DLD1 (cell line): ENCODE data around the gene SERP2.
"Not testable (repeated sequence)": the region's sequence is repeated elsewhere in the genome, so short reads cannot be mapped to it uniquely, and the experiment has no call there.

Experiments used
- in situ Hi-C: cut with HindIII; loops from 2 replicates; pipeline ENCODE4 v1.10.0; 2017; ENCODE audit warnings: low sequenced_read_pairs

The SERP2 gene

DNA sequence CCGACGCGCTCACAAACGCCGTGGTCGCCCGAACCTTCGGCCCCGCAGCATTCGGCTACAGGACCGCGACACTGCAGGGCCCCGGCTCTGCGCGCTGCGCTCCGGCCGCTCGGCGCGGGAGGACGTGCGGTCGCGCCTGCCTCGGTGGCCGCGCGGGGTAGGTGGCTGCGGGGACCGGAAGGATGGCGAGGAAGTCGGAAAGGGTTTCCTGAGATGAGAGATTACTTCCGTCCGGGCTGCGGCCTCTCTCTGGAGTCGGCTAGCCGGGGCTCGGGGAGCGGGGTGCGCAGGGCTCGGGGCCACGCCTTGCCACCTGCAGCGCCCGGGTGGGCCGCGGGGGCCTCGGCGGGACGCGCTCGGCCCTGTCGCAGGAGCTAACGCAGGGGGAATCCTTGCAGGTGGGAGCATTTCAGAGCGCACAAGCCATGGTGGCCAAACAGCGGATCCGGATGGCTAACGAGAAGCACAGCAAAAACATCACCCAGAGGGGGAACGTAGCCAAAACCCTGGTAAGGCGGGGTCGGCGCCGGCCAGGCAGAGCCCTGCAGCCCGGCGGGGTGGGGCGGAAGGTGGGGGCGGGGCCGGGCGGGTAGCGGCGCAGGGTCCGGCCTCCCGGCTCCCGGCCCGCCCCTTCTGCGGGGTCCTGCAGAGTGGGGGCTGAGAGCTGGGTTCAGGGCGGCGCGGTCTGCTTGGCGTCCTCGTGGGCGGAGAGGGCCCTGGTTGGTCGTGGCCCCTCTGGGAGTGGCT, at the start of gene SERP2:
TSS of gene SERP2 (plus strand) at position 224 of the 747 bp plus-strand sequence. CDS start at position 426, 202 bp downstream.
- in situ Hi-C loops = loop anchor here (25.0 kb wide), 1 partner anchor 111 kb away; no protein-coding TSS in a partner anchor

DNA sequence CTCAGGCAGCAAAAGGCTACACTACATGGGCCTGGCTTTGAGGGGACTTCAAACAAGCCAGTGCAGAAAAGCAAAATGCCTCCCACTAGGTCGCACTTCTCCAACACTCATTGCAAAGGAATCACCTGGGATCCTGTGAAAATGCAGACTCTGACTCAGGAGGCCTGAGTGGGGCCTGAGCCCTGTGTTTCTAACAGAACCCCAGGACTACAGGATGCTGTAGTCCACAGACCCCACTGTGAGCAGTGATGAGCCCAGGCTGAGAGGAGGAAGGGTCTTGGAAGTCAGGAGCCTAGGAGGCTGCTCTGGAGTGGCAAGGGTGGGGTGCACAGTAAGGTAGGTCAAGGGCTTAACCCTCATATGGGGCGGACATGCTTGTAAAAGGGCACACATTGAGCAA, 46.7 kb upstream of the SERP2 start:
- in situ Hi-C loops = no loop called here

GRCh38 chr13:44329041-44329440, 44.6 kb upstream of the SERP2 start:
- in situ Hi-C loops = not testable (repeated sequence)

- in situ Hi-C loops = no loop called here
Observed at GRCh38 chr13:44329909-44330545, 43.6 kb upstream of the SERP2 start.

- in situ Hi-C loops = no loop called here
Observed at GRCh38 chr13:44331446-44331845, 42.2 kb upstream of the SERP2 start.

DNA sequence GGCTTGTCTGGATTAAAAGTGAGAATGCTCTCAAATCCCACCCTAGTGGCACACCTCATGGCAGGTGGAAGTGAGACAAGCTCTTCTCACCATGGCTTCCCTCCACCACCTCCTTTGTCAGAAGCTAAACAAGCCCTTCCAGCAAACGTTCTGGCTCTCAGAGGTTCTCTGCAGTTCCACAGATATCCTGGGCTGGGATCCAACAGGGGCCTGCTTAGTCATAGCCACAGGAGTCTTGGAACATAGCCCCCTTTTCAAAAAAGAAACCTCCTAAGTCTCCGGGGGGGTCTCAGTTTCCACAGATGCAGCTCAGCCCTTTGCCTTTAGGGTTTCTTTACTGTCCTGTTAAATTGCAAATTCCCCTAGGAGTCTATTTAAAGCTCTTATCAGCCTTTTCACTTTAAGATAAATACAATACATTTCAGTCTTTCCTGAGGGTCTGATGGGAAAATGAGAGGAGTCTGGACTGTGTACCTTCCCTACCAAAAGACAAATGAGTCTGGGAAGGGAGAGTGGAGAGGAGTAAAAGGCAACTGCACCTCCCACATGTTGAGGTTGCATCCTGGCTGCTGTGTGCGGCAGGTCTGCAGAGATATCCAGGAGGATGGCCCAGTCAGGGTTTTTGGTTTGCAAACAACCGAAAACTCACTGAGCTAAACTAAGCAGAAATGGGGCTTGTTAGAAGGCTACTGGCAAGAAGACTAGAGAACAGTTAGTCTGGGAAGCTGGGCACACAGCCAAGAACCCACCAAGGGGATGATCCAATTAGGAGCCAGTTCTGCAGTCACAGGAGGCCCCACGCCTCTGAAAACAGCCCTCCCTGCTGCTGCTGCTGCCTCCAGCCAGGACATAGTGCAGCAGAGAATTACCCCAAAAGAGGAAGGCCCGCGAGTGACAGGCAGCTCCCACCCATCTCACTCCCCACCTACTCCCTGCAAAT, 41.4 kb upstream of the SERP2 start:
- in situ Hi-C loops = no loop called here

DNA sequence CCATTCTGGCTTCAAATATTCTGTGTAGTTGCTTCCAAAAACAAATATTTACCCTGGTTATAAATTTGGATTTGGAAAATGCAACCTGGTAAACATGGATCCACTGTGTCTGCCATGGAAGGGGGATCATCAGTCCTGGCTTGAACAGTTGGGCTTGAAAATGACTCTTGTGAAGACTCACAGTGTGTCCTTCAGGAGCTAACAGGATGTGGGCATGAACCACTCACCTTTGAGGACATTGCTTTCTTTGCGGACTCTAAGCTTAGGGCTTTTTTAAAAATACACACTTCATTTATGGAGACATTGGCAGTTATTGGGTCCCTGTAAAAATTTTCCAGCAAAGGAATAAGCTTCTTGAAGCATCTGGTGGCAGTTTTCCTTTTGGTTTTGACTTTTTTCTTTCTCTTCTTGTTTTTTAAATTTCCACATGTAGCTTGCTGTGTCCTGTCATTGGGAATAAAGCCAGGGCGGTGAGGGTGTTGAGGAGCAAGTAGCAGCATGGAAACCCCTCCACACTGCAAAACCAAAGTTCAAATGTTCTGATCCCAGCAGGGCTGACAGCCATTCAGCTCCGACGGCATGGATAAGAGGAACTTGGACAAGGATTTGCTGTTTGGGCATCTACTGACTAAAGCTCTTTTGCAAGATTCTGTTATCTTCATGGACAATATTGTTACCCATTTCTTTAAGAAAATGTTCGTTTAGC, 39.5 kb upstream of the SERP2 start:
- in situ Hi-C loops = no loop called here

GRCh38 chr13:44334751-44335150, 38.9 kb upstream of the SERP2 start:
- in situ Hi-C loops = no loop called here

- in situ Hi-C loops = no loop called here
Observed at GRCh38 chr13:44336934-44337333, 36.7 kb upstream of the SERP2 start.

DNA sequence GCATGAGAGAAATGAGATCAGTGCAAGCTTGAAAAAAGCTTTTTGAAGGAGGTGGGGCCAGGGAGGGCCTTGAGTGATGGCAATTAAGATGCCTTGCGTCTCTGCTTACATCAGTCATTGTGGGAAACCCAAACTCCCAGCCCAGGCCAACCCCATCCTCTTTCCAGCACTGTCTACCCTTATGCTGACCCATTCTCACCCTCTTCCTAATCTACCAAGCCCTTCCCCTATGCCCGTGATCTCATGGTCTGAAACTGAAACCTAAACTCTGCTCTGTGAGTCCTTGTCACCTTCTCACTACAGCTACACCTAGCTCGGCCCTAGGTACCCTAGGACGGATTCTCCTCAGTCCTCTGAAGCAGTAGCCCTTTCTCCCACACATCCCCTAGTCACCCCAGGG, 36.0 kb upstream of the SERP2 start:
- in situ Hi-C loops = no loop called here

- in situ Hi-C loops = no loop called here
Observed at GRCh38 chr13:44340508-44340907, 33.1 kb upstream of the SERP2 start.

GRCh38 chr13:44342741-44343140, 30.9 kb upstream of the SERP2 start:
- in situ Hi-C loops = no loop called here

DNA sequence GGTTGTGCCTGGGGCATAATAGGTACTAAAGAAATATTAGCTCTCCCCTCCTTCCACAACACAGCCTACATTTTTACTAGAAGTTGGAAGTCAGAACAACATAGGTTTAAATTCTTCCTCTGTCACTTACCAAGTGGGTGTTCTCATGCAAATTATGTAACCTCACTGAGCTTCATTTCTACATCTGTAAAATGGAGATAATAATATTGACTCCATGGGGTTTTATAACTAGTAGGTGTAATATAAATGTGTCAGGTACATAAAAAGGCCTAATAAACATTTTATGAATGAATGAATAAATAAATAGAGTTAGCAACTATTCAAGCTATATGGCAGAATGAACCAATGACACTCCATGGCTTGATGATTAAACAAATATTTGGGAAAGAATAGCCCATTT, 27.1 kb upstream of the SERP2 start:
- in situ Hi-C loops = no loop called here

- in situ Hi-C loops = no loop called here
Observed at GRCh38 chr13:44347301-44347700, 26.3 kb upstream of the SERP2 start.

- in situ Hi-C loops = no loop called here
Observed at GRCh38 chr13:44347949-44348348, 25.7 kb upstream of the SERP2 start.

- in situ Hi-C loops = loop anchor here (25.0 kb wide), 1 partner anchor 89 kb away; no protein-coding TSS in a partner anchor
Observed at GRCh38 chr13:44350775-44351504, 22.7 kb upstream of the SERP2 start.

DNA sequence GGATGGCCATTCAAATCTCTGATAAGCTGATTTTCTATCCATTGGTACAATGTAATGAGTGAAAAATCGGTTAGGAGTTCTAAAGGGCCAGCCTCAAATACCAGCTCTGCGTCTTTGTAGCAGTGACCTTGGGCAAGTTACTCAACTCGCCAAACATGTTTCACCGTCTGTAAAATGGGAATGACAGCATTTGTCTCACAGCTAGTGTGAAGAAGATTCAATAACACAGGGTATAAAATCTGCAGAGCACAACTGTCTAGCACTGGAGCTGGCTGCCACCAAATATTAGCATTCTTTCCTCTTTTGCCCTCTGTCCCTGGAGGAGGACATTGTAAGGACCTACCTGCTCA, 22.1 kb upstream of the SERP2 start:
- in situ Hi-C loops = loop anchor here (25.0 kb wide), 1 partner anchor 89 kb away; no protein-coding TSS in a partner anchor

DNA sequence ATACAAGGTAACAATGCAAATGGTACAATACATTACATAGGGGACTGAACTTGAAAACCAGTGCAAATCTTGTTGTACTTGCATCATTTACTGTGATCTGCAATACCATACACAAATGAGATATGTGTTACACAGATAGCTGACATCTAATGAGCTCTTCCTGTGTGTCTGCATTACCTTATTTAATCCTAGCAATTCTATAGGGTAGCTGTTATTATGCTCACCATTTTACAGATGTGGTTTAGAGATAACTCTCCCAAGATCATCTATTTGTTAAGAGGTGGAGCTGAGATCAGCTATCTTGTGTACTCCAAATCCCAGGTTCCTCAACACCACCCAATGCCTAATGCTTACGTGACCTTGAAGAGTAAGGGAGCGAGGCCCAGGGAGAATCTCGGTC, 21.4 kb upstream of the SERP2 start:
- in situ Hi-C loops = loop anchor here (25.0 kb wide), 1 partner anchor 90 kb away; no protein-coding TSS in a partner anchor

DNA sequence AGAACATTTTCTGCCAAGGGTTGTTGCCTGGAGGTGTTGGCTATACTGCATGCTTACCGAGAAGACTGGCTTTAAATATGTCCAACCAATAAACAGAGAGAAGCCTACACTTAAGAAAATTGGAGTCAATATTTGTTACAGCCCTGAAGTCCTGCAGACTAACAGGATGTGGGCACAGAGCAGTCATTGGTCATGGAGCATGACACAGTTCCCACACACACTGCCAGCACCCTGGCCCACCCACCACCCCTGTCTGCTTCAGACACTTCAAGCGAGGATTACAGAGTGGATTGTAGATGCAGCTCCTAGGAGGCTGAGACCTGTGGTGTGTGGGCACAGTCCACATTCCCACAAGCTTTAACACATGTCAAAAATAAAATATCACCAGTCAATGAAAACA, 21.0 kb upstream of the SERP2 start:
- in situ Hi-C loops = loop anchor here (25.0 kb wide), 1 partner anchor 90 kb away; no protein-coding TSS in a partner anchor

- in situ Hi-C loops = loop anchor here (25.0 kb wide), 1 partner anchor 92 kb away; no protein-coding TSS in a partner anchor
Observed at GRCh38 chr13:44354331-44354730, 19.3 kb upstream of the SERP2 start.
